HG03565 (cell line): ENCODE results near the gene TOMM34.

Source experiments
- ATAC-seq: cut with Tn5 transposase; IDR thresholded peaks from one replicate; pipeline ENCODE4 v1.9.1; 2021; ENCODE audit warnings: mild to moderate bottlenecking, moderate library complexity; ENCODE audit not compliant: unreplicated experiment

The TOMM34 gene

DNA sequence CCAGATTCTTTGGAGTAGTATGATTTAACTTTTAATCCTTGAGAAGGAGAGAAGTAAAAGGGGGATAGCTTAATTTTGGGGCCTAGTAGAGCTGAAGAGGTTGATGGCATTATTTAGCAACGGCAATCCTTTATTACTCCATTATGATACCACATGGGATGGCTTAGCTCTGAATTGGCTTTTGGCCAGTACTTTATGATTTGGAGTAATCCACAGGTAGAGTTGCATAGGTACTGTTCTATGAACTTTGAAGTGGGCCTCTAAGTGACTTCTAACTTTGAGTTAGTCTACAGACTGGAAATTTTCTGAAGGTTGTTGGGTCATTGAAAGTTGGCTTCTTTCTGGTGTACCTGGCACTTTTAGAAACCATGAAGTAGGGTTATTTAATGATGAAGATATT is 63.1 kb downstream of the TOMM34 start:
- no peak for ATAC-seq

GRCh38 chr20:44896583-44896982 is 63.6 kb downstream of the TOMM34 start:
- no peak for ATAC-seq

GRCh38 chr20:44894959-44895358 is 65.2 kb downstream of the TOMM34 start:
- ATAC-seq, result no peak
